Activated T-helper 17 cell treated with anti-CD3 and anti-CD28 coated beads, Interleukin-2, amount 50 U/mL, for 72 hours (primary cell): ENCODE data around the gene ODAD3. TPM values are rescaled to one million over a fixed set of nuclear protein-coding genes. Genes with fewer than 3 reads are reported as not detected.
"Not testable (repeated sequence)": the region's sequence is repeated elsewhere in the genome, so short reads cannot be mapped to it uniquely, and the experiment has no call there.

Experiments
- ATAC-seq: fragments of 150-1000 bp; cut with Tn5 transposase; replicated peaks from 2 replicates; pipeline ENCODE4 v1.10.0; 2021; ENCODE audit warnings: mild to moderate bottlenecking, moderate library complexity
- H3K27ac Mint-ChIP-seq: one replicate; pipeline ENCODE4 v1.8.0; 2022; ENCODE audit warnings: mixed read lengths
- H3K27me3 Mint-ChIP-seq: one replicate; pipeline ENCODE4 v1.8.0; 2022; ENCODE audit warnings: mixed read lengths
- H3K36me3 Mint-ChIP-seq: one replicate; pipeline ENCODE4 v1.8.0; 2022; ENCODE audit warnings: low read depth, mild to moderate bottlenecking, mixed read lengths
- H3K4me1 Mint-ChIP-seq: one replicate; pipeline ENCODE4 v1.8.0; 2022; ENCODE audit warnings: mixed read lengths
- H3K4me3 Mint-ChIP-seq: one replicate; pipeline ENCODE4 v1.8.0; 2022; ENCODE audit warnings: mild to moderate bottlenecking, mixed read lengths
- H3K9me3 Mint-ChIP-seq: one replicate; pipeline ENCODE4 v1.8.0; 2022; ENCODE audit warnings: mixed read lengths
- total RNA-seq, 2 donors: library from RNA; stranded (reverse); gene quantifications; one replicate each; pipeline ENCODE4 v1.2.3, GENCODE V29; 2022

The ODAD3 gene
- total RNA-seq, 2 donors from 2014 or later: 0.15 to 0.42 TPM

DNA sequence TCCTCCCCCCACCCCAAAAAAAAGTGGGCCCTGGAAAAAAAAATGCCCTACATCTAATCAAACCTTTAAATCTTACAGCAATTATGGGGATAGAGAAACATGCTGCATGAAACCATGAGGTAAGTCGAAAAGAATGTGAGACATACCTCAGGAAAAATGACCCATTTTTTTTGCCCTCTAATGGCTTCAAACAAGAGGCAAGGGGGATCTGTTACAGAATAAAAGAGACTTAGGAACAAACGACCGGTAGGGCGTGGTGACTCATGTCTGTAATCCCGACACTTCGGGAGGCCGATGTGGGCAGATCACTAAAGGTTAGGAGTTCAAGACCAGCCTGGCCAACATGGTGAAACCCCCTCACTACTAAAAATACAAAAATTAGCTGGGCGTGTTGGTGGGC is 24.2 kb downstream of the ODAD3 start:
- Mint-ChIP-seq H3K4me1 (no peaks in the 10 kb centered on the region), H3K4me3 (no peak overlapping the region), H3K9me3 (no peaks in the 10 kb centered on the region), H3K27ac (no peak overlapping the region), H3K27me3 (peaks cover 3% of the 10 kb centered on the region), H3K36me3 (no peaks in the 10 kb centered on the region)
- ATAC-seq: no peak

DNA sequence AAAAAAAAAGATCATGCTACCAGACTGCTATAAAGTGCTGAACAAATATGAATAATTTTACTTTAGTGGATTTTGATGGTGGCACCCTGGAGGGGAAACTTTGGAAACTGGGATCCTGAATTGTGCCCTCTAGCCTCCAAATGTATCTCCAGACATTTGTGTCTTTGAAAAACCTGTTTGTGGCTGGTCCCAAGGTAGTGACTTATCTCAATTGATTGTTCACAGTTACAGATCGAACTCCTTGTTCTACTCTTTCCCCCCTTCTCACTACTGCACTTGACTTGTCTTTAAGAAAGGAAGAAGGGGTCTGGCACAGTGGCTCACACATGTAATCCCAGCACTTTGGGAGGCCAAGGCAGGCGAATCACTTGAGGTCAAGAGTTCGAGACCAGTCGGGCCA is 26.3 kb downstream of the ODAD3 start:
- no peaks in the 10 kb centered on the region for H3K36me3 Mint-ChIP-seq
- H3K9me3 Mint-ChIP-seq: no peaks in the 10 kb centered on the region
- H3K4me1 Mint-ChIP-seq: no peaks in the 10 kb centered on the region
- peaks cover 3% of the 10 kb centered on the region for H3K27me3 Mint-ChIP-seq
- no peak overlapping the region for H3K27ac Mint-ChIP-seq
- no peak overlapping the region for H3K4me3 Mint-ChIP-seq
- ATAC-seq: no peak

DNA sequence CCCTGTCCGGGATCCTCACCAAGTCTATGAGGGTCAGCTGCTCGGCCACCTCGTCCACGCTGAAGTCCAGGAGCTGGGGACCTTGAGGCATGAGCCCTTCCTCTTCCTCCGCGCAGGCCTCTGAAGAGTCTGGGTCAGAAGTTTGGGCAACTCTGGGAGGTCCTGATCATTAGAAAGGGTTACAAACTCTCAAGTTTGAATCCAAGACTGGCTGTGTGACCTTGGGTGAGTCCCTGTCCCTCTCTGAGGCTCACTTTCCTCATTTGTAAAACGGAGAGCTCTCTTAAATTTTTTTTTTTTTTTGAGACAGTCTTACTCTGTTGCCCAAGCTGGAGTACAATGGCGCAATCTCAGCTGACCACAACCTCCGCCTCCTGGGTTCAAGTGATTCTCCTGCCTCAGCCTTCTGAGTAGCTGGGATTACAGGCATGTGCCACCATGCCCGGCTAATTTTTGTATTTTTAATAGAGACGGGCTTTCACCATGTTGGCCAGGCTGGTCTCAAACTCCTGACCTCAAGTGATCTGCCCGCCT is 28.2 kb downstream of the ODAD3 start:
- not testable (repeated sequence) for H3K4me1 Mint-ChIP-seq, H3K27ac Mint-ChIP-seq, ATAC-seq, H3K4me3 Mint-ChIP-seq, H3K27me3 Mint-ChIP-seq, H3K36me3 Mint-ChIP-seq, H3K9me3 Mint-ChIP-seq

DNA sequence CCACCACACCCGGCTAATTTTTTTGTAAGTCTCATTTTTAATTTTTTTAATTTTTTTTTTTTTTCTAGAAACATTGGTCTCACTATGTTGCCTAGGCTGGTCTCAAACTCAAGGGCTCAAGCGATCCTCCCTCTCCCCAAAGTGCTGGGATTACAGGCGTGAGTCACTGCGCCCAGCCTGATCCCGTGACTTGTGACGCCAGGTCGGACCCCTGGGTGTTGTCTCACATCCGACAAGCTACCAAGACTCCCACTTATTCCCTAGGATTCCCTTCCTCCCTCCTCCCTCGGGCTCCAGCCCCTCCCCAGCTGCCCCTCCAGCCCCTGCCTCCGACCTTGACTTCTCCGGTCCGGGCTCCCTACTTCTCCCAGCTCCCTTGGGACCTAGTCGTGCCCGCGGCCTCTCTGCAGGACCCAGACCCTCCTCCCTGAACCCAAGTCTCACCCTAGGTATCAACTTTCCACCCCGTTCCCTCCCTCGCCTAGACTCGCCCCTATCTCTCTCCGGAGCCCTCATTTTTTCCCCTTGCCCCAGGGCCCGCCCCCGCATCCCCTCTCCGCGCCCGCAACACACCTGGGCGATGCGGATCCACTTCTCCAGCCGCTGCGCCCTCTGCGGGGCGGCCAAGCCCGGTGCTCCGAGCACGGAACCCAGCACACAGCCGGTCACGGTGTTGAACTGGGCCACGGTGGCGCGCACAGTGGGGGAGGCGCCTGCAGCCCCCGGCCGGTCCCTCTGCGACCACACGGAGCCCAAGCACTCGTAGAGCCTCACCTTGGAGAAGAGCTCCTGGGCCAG is 28.9 kb downstream of the ODAD3 start:
- peak; percentile 47 for ATAC-seq
- no peaks in the 10 kb centered on the region for H3K36me3 Mint-ChIP-seq
- no peaks in the 10 kb centered on the region for H3K4me1 Mint-ChIP-seq
- H3K27ac Mint-ChIP-seq: no peak overlapping the region
- peaks cover 3% of the 10 kb centered on the region for H3K27me3 Mint-ChIP-seq
- no peak overlapping the region for H3K4me3 Mint-ChIP-seq
- H3K9me3 Mint-ChIP-seq: no peaks in the 10 kb centered on the region

DNA sequence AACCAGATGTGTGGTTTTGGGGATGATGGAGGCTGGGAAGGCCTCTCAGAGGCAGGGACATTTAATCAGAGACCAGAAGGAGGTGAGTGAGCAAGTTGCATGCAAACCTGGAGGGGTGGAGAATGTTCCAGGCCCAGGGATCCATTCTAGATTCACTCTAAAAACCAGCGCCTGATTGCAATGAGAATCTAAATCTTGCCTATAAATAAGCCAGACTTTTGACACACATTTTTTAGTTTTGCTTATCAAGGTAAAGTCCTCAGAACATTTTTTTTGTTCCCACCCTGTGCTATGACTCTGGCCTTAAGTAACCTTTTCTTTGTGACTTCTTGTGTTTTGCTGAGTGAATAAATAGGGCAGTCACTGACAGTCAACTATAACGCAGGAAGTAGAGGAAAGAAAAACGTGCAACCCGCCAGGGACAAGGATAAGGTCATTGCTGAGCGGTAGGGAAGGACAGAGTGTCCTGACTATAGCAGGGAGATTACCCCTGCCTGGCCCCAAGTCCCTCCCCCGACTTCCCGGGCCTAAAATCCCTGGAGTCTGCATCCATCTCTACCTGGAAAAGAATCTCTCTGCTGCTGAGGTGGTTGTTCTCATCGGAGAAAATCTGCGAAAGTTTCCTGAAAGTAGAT is 30.2 kb downstream of the ODAD3 start:
- Mint-ChIP-seq H3K36me3 (no peaks in the 10 kb centered on the region), H3K27me3 (peaks cover 7% of the 10 kb centered on the region)

DNA sequence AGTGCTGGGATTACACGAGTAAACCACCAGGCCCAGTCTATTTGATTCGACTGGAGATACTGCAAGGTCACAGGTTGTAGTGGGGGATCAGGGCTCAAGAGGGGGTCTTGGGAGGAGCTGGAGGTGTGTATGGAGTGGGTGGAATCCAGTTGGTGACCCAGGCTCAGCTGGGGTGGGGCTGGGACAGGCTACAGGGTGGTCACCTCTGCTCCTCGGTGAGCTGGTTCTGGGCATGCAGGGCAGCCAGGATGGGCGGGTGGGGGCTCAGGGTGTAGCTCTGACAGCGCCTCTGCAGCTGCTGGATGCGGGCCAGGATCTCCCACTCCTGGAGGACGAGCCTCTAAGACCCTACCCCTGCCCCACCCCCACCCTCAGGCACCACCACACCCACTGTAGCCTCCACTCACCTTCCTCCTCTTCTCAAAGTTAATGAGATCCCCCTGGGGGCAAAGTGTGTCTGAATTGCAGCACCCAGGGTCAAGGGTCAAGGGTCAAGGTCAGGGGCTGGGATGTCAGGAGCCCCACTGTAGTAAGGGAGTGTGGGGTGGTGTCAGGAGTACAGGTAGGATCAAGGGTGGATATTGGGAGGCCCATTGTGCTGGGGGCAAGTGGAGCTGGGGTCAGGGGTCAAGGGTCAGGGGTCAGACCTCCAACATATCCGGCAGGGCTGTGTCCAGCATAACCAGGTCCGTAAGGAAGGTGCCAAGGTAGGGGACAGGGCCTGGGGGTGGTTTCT is 32.9 kb downstream of the ODAD3 start:
- H3K4me3 Mint-ChIP-seq: no peak overlapping the region
- no peaks in the 10 kb centered on the region for H3K4me1 Mint-ChIP-seq
- H3K36me3 Mint-ChIP-seq: no peaks in the 10 kb centered on the region
- H3K27me3 Mint-ChIP-seq: peaks cover 4% of the 10 kb centered on the region
- H3K9me3 Mint-ChIP-seq: no peaks in the 10 kb centered on the region
- no peak for ATAC-seq
- H3K27ac Mint-ChIP-seq: no peak overlapping the region

More for the DNA sequence above, 30.2 kb downstream of the ODAD3 start:
- no peak for ATAC-seq
- no peak overlapping the region for H3K4me3 Mint-ChIP-seq
- no peaks in the 10 kb centered on the region for H3K4me1 Mint-ChIP-seq
- H3K27ac Mint-ChIP-seq: no peak overlapping the region
- no peaks in the 10 kb centered on the region for H3K9me3 Mint-ChIP-seq

DNA sequence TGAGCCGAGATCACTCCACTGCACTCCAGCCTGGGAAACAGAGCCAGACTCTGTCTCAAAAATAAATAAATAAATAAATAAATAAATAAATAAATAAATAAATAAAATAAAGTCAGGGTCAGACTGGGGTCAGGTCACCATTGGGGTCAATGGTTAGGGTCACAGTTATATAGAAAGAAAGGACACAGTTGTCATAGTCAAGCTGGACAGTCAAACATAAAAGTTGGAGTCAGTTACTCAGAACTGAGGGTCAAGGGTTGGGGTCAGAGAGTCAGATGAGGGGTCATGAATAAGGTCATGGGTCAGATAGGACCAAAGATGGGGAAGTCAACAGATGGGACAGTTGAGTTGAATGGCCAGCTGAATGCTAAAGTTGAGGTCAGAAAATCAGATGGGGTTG is 34.1 kb downstream of the ODAD3 start:
- peaks cover 4% of the 10 kb centered on the region for H3K27me3 Mint-ChIP-seq
- H3K27ac Mint-ChIP-seq: no peak overlapping the region
- H3K9me3 Mint-ChIP-seq: no peaks in the 10 kb centered on the region
- no peaks in the 10 kb centered on the region for H3K36me3 Mint-ChIP-seq
- H3K4me1 Mint-ChIP-seq: no peaks in the 10 kb centered on the region
- ATAC-seq: no peak
- no peak overlapping the region for H3K4me3 Mint-ChIP-seq

DNA sequence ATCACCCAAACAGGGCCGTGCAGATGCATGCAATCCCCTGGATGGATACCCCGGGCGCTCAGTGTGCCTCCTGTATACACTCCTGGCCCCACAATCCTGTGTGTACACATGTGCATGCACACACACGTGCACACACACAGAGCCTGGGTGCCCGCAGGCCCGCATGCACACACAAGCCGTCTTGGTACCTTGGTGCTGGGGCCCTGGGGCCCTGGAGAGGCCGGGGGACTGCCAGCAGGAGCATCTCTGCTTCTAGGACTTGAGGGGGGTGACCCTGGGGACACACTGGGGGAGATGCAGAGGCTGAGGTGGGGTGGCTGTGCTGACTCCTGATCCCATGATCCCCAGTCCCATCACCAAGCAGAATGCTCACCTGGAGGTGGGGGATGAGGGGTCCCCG is 35.3 kb downstream of the ODAD3 start:
- no peak for ATAC-seq
- Mint-ChIP-seq H3K36me3 (no peaks in the 10 kb centered on the region), H3K4me3 (no peak overlapping the region), H3K27ac (no peak overlapping the region), H3K4me1 (no peaks in the 10 kb centered on the region), H3K9me3 (no peaks in the 10 kb centered on the region), H3K27me3 (peaks cover 8% of the 10 kb centered on the region)

DNA sequence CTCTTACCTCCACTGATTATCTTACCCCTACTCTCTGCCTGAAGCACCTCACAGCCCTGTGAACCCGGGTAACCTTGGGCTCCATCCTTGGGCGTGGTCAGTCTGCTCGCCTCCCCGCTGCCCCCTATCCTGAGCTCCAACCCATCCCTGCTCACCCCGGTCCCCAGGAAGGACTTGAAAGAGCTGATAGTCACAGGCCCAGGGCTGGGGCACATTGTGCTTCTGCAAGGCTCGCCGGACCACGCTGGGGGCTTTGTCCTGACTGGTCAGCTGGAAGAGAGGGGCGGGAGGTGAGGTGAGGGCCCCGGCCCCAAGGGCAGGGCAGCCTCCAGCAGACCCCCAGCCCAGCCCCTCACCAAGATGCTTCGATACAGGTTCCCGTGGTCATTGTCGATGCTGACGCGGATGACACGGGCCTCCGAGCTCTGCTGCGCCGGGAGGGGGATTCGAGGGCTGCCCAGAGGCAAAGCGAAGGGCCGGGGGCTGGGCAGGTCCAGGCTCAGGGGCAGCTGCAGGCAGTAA is 37.8 kb downstream of the ODAD3 start:
- Mint-ChIP-seq H3K27me3 (peaks cover 8% of the 10 kb centered on the region), H3K36me3 (no peaks in the 10 kb centered on the region), H3K4me1 (no peaks in the 10 kb centered on the region), H3K27ac (no peak overlapping the region), H3K4me3 (no peak overlapping the region), H3K9me3 (no peaks in the 10 kb centered on the region)
- no peak for ATAC-seq

DNA sequence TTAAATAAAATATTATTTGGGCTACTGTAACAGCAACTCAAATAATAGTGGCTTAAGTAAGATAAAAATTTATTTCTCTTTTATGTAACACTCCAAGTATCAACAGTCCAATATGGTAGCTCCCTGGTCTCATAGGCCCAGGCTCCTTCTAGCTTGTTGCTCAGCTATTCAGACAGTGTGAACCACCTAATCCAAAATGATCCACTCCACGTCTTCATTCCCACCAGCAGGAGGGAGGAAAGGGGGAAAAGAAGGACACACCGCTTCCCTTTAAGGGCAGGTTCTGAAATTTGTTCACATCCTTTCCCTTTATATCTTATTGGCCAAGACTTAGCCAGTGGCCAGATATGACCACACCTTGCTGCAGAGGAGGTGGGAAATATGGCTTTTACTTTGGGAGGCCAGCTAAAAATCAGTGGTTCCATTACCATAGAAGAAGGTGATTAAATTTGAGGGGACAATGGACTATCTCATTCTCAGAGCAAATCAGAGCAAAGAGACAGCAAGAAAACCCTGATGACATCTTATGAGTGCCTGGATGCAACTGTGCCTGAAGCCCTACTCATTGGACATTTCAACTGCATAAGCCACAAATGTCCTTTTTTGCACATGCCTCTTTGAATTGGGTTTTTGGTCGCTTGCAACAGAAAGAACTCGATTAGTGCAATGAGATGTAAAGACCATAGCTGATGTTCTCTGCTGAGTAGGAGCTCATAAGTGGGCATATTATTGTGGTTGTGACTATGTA is 43.8 kb downstream of the ODAD3 start:
- peaks cover 4% of the 10 kb centered on the region for H3K27me3 Mint-ChIP-seq
- no peak overlapping the region for H3K27ac Mint-ChIP-seq
- no peak for ATAC-seq
- H3K36me3 Mint-ChIP-seq: no peaks in the 10 kb centered on the region
- H3K4me1 Mint-ChIP-seq: no peaks in the 10 kb centered on the region
- H3K4me3 Mint-ChIP-seq: no peak overlapping the region
- no peaks in the 10 kb centered on the region for H3K9me3 Mint-ChIP-seq

DNA sequence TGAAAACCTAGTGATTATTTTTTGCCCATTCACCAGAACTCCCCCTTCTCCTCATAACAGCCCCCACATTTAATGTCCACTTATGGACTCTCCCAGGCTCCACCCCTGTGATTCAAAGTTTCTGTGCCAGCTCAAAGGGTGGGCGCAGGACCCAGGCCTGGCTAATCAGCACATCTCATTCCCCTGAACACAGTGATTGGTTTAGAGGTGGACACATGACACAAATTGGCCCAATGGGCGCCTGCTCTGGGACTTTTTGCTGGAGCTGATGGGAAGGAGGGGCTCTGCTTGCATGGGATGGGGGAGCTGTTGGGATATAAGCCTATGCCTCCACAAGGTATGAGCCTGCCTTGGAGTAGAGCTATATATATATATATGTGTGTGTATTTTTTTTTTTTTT is 44.6 kb downstream of the ODAD3 start:
- Mint-ChIP-seq H3K27me3 (peaks cover 3% of the 10 kb centered on the region), H3K9me3 (no peaks in the 10 kb centered on the region), H3K36me3 (no peaks in the 10 kb centered on the region), H3K4me1 (no peaks in the 10 kb centered on the region), H3K27ac (no peak overlapping the region), H3K4me3 (no peak overlapping the region)
- ATAC-seq: no peak

DNA sequence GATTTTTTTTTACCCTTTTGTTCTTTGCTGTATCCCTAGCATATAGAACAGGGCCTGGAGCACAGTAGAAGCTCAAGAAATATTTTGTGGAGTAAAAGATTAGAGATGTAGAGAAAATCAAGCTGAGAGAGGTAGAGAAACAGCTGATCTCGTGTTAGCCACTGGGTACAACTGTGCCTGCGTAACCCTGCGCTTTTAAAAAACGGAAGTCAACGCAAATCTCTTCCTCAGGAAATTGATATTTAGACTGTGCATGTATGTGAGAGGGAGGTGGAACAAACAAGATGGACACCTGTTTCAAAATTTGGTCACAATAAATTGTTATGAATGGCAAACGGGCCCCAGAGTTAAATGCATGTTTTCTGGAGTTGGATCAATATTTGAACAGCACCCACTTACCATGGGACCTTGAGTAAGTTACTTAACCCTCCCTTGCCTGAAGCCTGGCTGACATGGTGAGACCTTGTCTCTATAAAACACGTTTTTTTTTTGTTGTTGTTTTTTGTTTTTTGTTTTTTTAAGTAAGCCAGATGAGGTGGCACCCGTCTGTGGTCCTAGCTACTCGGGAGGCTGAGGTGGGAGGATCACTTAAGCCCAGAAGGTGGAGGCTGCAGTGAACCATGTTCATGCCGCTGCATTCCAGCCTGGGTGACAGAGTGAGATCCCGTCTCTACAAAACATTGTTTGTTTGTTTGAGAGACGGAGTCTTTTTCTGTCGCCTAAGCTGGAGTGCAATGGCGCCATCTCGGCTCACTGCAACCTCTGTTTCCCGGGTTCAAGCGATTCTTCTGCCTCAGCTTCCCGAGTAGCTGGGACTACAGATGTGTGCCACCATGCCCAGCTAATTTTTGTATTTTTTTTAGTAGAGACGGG is 47.5 kb downstream of the ODAD3 start:
- no peak for ATAC-seq
- no peak overlapping the region for H3K27ac Mint-ChIP-seq
- no peaks in the 10 kb centered on the region for H3K9me3 Mint-ChIP-seq
- H3K4me1 Mint-ChIP-seq: no peaks in the 10 kb centered on the region
- H3K4me3 Mint-ChIP-seq: no peak overlapping the region
- peaks cover 5% of the 10 kb centered on the region for H3K27me3 Mint-ChIP-seq
- no peaks in the 10 kb centered on the region for H3K36me3 Mint-ChIP-seq

DNA sequence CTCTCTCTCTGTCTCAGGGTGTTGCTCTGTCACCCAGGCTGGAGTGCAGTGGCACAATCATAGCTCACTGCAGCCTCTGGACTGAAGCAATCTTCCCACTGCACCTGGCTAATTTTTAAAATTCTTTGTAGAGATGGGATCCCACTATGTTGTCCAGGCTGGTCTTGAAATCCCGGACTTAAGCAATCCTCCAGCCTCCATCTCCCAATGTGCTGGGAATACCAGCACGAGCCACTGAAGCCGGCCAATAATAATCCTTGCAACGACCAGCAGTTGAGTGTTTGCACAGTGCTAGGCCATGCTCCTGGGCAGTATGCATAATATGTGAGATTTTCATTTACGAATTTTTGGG is 50.2 kb downstream of the ODAD3 start:
- Mint-ChIP-seq H3K27me3 (peaks cover 5% of the 10 kb centered on the region), H3K4me1 (peaks cover 5% of the 10 kb centered on the region)

More for the DNA sequence above, 50.2 kb downstream of the ODAD3 start:
- H3K9me3 Mint-ChIP-seq: no peaks in the 10 kb centered on the region
- ATAC-seq: no peak
- peak overlapping the region; percentile 16 for H3K4me3 Mint-ChIP-seq
- peaks cover 19% of the 10 kb centered on the region for H3K36me3 Mint-ChIP-seq
- no peak overlapping the region for H3K27ac Mint-ChIP-seq
